Large intestine (tissue), 3 donors: ENCODE results near the gene CCSER1. TPM values are rescaled to one million over a fixed set of nuclear protein-coding genes. Genes with fewer than 3 reads are reported as not detected.

ENCODE experiments used
- DNase-seq, 2 donors: peaks; one replicate each; pipeline versions ENCODE4 v3.0.0 to v3.0.0-alpha.2; 2013
- H3K27ac ChIP-seq: one replicate; pipeline ENCODE4 v1.5.1; 2013; ENCODE audit warnings: low read length
- H3K27me3 ChIP-seq: 2 replicates; pipeline ENCODE4 v1.6.1; 2013; ENCODE audit warnings: low read length; ENCODE audit not compliant: control insufficient read depth, insufficient read depth
- H3K36me3 ChIP-seq: 2 replicates; pipeline ENCODE4 v1.6.1; 2013; ENCODE audit warnings: low read length; ENCODE audit not compliant: control insufficient read depth, insufficient read depth
- H3K4me1 ChIP-seq: one replicate; pipeline ENCODE4 v1.6.1; 2013; ENCODE audit warnings: low read length; ENCODE audit not compliant: control insufficient read depth, insufficient read depth
- H3K4me3 ChIP-seq: one replicate; pipeline ENCODE4 v1.5.1; 2013; ENCODE audit warnings: low read length
- H3K9me3 ChIP-seq: one replicate; pipeline ENCODE4 v1.6.1; 2013; ENCODE audit warnings: mild to moderate bottlenecking, low read depth, low read length, moderate library complexity; ENCODE audit not compliant: control insufficient read depth
- WGBS: methylation state at CpG from one replicate; pipeline ENCODE4 v1.1.5; 2013; ENCODE audit warnings: low lambda C conversion rate; ENCODE audit not compliant: insufficient coverage; 5-methylcytosine and 5-hydroxymethylcytosine counted together
- polyA plus RNA-seq: library from polyadenylated mRNA; unstranded; fragments of 120-200 nt; gene quantifications from one replicate; pipeline ENCODE4 v1.2.1, GENCODE V29; 2013

Gene CCSER1
- polyA plus RNA-seq, 1 donor: 9.5 TPM

DNA sequence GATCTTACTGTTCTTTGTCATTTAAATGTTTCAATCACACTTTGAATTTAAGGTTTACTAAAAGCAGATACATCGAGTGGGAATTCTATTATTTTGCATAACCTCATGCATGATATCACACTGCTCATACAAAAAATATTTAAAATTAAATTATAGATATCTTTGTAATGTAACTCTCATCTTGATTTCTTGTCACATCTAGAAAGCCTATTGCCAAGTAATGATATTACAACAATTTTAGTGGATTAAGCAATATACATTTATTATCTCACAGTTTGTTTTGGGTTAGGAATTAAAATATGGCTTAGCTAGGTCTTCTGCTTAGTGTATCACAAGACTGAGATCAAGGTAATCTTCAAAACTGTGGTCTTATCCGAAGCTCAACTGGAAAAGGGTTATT is 865.0 kb downstream of the CCSER1 start:
- H3K27ac ChIP-seq: no peak overlapping the region
- WGBS: 86% methylated on average over 1 of the region's 2 CpGs
- H3K4me3 ChIP-seq: no peak overlapping the region
- no peaks in the 10 kb centered on the region for H3K9me3 ChIP-seq
- DNase-seq: no peak
- H3K4me1 ChIP-seq: no peaks in the 10 kb centered on the region
- H3K27me3 ChIP-seq: no peaks in the 10 kb centered on the region
- H3K36me3 ChIP-seq: no peaks in the 10 kb centered on the region

DNA sequence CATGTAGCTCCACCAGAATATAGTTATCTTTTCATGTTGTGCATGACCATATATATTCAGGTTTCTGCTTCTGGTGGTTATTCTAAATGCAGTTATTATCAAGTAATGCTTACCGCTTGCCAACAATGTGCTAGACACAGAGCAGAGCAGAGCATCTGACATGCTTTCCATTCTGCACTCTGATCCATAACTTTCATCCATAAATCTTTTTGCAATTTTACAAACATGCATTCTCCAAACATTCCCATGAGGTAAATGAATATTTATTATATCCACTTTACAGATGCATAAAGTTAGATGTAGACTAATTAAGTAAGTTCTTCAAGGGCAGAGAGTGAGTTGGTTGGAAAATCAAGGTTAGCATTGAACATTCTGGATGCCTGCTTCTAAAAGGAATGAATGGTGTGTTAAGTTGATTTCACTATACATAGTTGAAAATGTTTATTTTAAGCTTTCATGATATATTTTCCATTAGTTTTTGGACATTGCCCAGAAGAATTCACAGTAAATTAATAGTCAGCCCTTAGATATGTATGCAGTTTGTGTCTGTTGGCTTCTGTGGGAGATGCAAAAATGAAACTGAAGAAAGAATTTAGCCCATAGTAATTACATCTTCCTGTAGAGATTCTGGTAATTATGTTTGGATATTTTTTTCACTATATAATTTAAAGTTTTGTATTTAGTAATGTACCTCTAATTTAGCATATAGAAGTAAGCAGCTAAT is 867.8 kb downstream of the CCSER1 start:
- no peak overlapping the region for H3K4me3 ChIP-seq
- no peaks in the 10 kb centered on the region for H3K27me3 ChIP-seq
- WGBS: no CpG with 5 or more reads among the region's 1 CpG
- no peaks in the 10 kb centered on the region for H3K36me3 ChIP-seq
- H3K4me1 ChIP-seq: no peaks in the 10 kb centered on the region
- no peak overlapping the region for H3K27ac ChIP-seq
- no peaks in the 10 kb centered on the region for H3K9me3 ChIP-seq
- no peak for DNase-seq

DNA sequence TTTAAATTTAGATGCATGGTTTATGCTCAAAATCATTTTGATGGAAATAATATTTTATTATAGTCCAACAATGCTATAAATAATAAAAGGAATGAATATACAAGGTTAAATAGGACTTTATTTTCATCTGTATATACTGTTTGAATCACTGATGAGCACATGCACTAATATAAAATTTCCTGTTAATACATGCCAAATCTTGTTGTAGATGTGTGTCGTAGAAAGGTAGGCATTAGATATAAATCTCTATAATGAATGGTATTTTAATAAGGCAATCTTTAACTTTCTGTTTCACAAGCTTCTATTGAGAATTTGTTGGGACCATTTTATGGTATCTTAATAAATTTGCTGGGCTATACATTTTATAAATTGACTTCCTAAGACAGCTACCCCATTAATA is 868.8 kb downstream of the CCSER1 start:
- H3K27ac ChIP-seq: no peak overlapping the region
- H3K36me3 ChIP-seq: no peaks in the 10 kb centered on the region
- H3K4me3 ChIP-seq: no peak overlapping the region
- no peak for DNase-seq
- no peaks in the 10 kb centered on the region for H3K9me3 ChIP-seq
- no peaks in the 10 kb centered on the region for H3K27me3 ChIP-seq
- H3K4me1 ChIP-seq: no peaks in the 10 kb centered on the region
- no CpG with 5 or more reads among the region's 1 CpG for WGBS

DNA sequence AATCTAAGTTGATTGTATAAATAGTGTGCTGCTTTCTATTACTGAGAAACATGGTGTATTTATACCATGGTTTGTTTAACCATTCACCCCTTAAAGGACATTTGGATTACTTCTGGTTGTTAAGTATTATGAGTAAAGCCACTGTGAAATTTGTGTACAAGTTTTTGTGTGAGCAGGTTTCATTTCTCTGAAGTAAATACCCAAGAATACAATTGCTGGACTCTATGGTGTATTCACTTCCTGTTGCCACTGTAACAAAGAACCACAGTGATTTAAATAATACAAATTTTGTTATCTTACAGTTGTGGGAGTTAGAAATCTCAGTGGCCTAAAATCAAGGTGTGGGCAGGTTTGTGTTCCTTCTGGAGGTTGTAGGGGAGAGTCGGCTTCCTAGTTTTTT is 869.6 kb downstream of the CCSER1 start:
- Histone ChIP-seq H3K4me3 (no peak overlapping the region), H3K36me3 (no peaks in the 10 kb centered on the region), H3K27ac (no peak overlapping the region), H3K4me1 (no peaks in the 10 kb centered on the region), H3K27me3 (no peaks in the 10 kb centered on the region), H3K9me3 (no peaks in the 10 kb centered on the region)
- no peak for DNase-seq
- 33% methylated on average over 1 of the region's 1 CpG for WGBS

DNA sequence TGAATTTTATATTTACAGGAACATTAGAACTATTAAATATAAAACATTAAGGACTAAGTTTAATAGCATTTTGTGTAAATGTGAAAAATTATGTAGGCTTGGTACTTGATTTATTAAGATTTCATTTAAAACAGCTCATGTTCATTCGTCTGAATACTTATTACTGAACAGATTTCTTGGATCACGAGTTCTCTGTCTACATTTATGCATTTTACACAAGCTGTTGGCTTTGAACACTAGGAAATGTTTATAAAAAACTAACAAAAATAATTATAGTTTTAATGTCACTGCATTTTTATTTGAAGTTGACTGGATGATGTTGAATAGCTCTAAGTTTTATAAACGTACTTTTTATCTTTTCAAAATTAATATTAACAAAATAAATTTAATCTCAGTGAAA is 888.7 kb downstream of the CCSER1 start:
- no peak for DNase-seq
- no peaks in the 10 kb centered on the region for H3K4me1 ChIP-seq

DNA sequence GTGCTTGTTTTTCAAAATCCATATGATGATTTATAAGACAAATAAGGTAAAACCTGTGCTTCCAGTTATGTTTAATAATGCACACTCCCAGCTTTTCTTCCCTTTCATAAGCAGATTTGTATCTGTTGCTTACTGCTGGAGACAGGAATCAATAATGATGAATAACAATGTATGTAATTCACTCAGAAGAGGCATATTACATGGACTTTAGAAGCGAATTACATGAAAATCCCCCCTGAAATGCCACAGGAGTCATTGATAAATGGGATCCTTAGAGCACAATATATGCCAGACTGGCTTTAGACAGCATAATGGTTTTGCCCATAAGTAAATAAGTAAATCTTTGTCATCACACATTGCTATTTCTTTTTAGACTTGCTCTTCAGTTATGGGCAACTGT is 892.3 kb downstream of the CCSER1 start:
- WGBS: no CpG with 5 or more reads among the region's 1 CpG

More for the DNA sequence above, 888.7 kb downstream of the CCSER1 start:
- H3K9me3 ChIP-seq: no peaks in the 10 kb centered on the region
- H3K4me3 ChIP-seq: no peak overlapping the region
- no peaks in the 10 kb centered on the region for H3K27me3 ChIP-seq
- H3K27ac ChIP-seq: no peak overlapping the region
- WGBS: 89% methylated on average over 2 of the region's 3 CpGs
- H3K36me3 ChIP-seq: no peaks in the 10 kb centered on the region

DNA sequence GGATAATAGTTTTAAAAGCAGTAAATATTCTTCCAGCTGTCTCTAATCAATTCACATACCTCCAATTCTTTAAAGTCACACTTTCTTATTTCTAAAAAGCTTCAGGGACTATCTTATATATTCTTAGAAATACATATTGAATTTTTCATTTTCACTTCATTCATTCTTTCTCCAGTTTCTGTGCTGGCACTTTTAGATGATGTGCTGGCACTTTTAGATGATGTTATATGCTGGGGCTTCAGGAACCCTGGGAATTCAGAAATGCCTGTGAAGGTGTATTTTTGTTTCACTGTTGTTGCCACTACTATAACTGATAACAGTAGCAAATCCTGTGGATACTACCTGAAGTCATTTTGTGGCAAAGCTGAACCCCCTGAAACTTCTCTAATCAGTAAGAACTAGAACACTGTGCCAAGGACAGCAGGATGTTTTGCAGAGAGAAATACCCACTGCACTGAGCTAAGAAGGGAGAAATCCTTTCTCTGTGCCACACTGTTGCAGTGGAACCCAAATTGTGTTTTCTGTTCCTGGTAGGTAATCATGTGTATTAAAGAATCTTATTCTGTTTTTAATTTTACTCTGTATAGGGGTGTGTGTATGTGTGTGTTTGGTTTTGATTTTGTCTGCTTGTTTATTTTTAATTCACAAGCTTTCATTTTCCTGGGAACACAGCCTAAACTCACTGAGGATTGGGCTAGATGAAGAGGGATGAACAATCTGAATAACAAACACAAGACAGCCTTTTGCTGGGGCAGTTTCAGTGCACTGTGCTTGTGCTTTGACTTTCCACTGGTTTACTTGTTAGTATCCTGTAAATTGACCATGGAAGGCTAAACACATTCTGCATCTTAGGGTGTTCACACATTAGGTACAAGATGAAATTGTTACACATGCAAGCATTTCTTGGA is 898.3 kb downstream of the CCSER1 start:
- H3K4me3 ChIP-seq: no peak overlapping the region
- H3K9me3 ChIP-seq: no peaks in the 10 kb centered on the region
- DNase-seq: no peak
- no peaks in the 10 kb centered on the region for H3K27me3 ChIP-seq
- H3K36me3 ChIP-seq: no peaks in the 10 kb centered on the region
- no peaks in the 10 kb centered on the region for H3K4me1 ChIP-seq
- no peak overlapping the region for H3K27ac ChIP-seq

More for the DNA sequence above, 892.3 kb downstream of the CCSER1 start:
- Histone ChIP-seq H3K4me1 (no peaks in the 10 kb centered on the region), H3K27ac (no peak overlapping the region), H3K36me3 (no peaks in the 10 kb centered on the region), H3K9me3 (no peaks in the 10 kb centered on the region), H3K27me3 (no peaks in the 10 kb centered on the region), H3K4me3 (no peak overlapping the region)
- DNase-seq: no peak

DNA sequence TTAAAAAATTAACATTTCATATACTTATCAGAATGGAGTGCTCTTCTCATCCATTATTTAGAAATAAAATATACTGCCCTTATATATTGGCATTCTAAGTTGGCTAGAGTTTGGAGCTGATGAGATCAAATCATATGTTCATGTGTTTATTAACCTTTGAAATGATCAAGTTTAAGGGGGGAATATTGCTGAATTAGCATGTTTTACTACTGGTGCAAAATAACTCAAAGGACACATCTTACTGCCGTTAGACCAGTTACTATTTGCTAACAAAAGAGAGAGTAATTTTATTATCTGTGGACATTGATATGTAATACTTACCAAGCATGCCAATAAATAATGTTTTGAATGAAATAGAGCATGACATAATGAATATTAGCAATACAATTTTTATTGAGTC is 901.0 kb downstream of the CCSER1 start:
- no peaks in the 10 kb centered on the region for H3K27me3 ChIP-seq
- 60% methylated on average over 1 of the region's 1 CpG for WGBS

DNA sequence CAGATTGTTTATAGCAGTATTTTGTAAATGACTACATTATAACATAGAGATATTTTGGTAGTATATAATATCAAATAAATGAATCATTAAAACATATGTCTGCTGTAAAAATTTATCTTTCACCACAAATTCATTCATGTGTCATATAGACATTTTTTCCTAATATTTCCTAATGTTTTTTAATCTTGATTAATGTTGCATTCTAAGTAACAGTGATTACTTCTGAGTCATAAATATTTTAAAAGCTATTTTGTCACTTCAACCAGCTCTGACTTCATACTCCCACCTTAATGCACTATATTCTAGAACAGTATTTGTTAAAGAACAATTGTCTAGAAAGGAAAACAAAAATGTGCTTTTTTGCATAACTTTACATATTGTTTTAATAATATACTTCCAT is 904.6 kb downstream of the CCSER1 start:
- Histone ChIP-seq H3K36me3 (no peaks in the 10 kb centered on the region), H3K27me3 (no peaks in the 10 kb centered on the region), H3K4me1 (no peaks in the 10 kb centered on the region), H3K27ac (no peak overlapping the region), H3K9me3 (no peaks in the 10 kb centered on the region), H3K4me3 (no peak overlapping the region)
- DNase-seq: no peak

More for the DNA sequence above, 901.0 kb downstream of the CCSER1 start:
- Histone ChIP-seq H3K4me1 (no peaks in the 10 kb centered on the region), H3K36me3 (no peaks in the 10 kb centered on the region), H3K9me3 (no peaks in the 10 kb centered on the region), H3K27ac (no peak overlapping the region), H3K4me3 (no peak overlapping the region)
- DNase-seq: no peak

DNA sequence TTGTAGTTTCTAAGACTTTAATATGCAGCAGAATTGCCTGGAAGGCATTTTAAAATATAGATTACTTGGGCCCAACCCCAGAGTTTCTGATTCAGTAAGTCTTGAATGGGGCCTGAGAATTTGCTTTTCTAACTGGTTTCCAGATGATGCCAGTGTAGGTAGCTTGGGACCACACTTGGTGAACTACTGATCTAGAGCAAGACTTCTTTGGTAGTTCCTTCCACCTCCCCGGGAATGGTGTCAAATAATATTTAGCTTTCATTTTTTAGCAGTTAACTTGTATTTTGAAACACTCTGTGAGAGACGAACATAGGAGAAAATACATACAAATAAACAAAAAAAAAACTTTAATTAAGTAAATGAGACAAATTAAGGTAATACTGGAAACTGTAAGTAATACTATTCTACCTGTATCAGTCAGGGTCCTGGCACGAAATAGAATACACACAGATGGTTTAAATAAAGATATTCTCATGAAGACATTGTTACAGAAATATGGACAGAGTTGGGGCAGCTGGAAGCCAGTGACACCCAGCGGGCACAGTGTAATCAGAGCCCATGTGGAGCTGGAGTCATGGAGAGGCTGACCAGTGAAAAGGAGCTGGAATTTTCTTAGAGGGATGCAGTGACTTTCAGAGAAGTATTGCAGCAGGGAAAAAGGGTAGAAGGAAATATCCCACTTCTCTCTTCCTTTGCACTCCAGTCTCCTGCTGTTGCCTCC is 905.7 kb downstream of the CCSER1 start:
- no peak overlapping the region for H3K4me3 ChIP-seq

More for the DNA sequence above, 905.7 kb downstream of the CCSER1 start:
- Histone ChIP-seq H3K4me1 (no peaks in the 10 kb centered on the region), H3K36me3 (no peaks in the 10 kb centered on the region), H3K27ac (no peak overlapping the region), H3K27me3 (no peaks in the 10 kb centered on the region), H3K9me3 (no peaks in the 10 kb centered on the region)
- no peak for DNase-seq
- WGBS: 42% methylated on average over 2 of the region's 4 CpGs
